Measurements from ENCODE around the gene ZBTB40. TPM values are rescaled to one million over a fixed set of nuclear protein-coding genes. Genes with fewer than 3 reads are reported as not detected.

The ZBTB40 gene, protein sequence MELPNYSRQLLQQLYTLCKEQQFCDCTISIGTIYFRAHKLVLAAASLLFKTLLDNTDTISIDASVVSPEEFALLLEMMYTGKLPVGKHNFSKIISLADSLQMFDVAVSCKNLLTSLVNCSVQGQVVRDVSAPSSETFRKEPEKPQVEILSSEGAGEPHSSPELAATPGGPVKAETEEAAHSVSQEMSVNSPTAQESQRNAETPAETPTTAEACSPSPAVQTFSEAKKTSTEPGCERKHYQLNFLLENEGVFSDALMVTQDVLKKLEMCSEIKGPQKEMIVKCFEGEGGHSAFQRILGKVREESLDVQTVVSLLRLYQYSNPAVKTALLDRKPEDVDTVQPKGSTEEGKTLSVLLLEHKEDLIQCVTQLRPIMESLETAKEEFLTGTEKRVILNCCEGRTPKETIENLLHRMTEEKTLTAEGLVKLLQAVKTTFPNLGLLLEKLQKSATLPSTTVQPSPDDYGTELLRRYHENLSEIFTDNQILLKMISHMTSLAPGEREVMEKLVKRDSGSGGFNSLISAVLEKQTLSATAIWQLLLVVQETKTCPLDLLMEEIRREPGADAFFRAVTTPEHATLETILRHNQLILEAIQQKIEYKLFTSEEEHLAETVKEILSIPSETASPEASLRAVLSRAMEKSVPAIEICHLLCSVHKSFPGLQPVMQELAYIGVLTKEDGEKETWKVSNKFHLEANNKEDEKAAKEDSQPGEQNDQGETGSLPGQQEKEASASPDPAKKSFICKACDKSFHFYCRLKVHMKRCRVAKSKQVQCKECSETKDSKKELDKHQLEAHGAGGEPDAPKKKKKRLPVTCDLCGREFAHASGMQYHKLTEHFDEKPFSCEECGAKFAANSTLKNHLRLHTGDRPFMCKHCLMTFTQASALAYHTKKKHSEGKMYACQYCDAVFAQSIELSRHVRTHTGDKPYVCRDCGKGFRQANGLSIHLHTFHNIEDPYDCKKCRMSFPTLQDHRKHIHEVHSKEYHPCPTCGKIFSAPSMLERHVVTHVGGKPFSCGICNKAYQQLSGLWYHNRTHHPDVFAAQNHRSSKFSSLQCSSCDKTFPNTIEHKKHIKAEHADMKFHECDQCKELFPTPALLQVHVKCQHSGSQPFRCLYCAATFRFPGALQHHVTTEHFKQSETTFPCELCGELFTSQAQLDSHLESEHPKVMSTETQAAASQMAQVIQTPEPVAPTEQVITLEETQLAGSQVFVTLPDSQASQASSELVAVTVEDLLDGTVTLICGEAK
- 5.8 and 6.4 TPM in 2 replicates for total RNA-seq

DNA sequence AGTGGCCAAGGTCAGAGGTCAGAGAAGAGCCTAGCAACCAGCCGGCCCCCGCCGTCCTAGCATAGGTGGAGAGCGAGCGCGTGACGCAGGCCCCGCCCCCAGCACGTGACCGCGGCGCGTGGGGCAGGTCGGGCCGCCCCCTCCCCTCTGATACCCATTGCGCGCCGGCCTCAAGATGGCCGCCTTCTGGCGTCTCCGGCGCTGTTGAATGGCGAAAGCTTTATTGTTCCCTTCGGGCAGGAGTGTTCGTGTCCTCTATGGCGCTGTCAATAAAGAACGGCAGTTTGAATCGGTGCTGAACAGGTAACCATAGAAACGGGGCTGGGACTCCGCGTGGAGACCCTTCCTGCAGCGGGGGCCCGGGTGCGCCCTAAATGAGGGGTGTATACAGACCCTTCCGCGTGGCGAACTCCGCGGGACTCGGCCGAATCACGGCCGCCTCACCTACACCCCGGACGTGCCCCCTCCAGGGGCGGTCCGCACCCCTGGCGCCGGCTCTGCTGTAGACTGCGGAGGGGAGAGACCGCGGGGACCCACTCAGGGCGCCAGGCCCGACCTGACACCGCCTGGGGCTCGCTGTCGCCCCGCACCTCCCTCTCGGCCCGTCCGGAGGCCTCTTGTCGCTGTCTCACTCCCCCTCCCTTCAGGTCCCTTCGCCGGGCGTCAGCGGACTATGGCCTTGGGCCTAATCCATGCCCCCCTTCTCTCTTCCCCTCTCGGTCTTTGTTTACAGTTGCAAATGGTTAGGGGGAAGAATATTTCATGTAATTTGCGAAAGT lies at the start of gene ZBTB40:
Gene ZBTB40, plus strand, starts transcription at position 150 of the 779 bp plus-strand sequence. CDS start 38,098 bp downstream, outside the sequence.

DNA sequence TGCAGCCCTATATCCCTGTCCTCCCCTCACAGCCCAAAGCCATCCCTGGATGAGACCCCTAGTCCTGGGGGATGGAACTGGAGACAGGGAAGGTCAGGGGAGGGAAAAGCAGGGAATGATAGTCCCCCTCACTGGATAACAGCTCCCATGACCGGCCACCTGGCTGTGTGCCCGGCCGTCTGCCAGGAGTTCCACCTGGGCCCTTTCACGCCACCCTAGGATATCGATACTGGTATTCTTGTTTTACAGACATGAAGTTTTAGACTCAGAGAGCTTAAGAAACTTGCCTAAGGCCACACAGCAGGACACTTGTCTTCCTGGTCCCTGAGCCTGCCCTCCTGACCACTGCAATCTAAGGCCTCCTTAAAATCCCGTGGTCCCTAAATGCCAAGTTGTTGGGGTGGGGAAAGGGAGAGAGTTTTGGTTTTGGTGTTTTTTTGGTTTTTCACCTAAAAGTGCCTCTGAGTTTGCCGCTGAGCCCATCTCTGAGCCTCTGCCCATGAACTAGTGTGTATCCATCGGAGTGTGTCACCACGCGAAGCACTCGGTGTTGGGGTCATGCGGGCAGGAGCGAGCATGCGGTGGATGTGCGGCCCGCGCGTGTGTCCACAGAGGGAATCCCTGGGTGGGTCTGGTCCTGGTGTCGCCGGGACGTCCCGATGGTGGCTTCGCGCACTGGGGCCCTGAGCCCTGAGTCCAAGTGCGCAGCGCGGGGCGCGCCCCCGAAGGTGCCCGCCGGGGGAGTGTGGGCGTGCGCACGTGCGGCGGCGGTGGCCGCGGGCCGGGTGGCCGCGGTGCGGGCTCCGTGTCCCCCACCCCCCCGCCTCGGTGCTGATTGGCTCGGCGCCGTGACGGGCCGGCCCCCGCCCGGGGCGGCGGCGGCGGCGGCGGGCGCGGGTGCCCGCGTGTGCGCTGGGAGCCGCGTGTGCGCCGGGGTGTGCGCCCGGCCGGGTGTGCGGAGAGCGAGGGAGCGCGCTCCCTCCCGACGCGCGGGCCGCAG lies 111.2 kb downstream of the ZBTB40 start, which contains the start of gene EPHA8:
Gene EPHA8, plus strand, starts transcription at position 906 of the 1,000 bp plus-strand sequence. CDS start 147 bp downstream, outside the sequence.

Other genes starting within 250 kb of the ZBTB40 start
- not detected in 2 replicates for gene EPHA8, start 111.6 kb downstream of the ZBTB40 start, total RNA-seq
- gene C1QA, start 184.8 kb downstream of the ZBTB40 start, total RNA-seq: not detected in 2 replicates
- not detected in 2 replicates for gene C1QC, start 191.8 kb downstream of the ZBTB40 start, total RNA-seq
- not detected in 2 replicates for gene C1QB, start 201.4 kb downstream of the ZBTB40 start, total RNA-seq